Activated CD8-positive, alpha-beta memory T cell treated with anti-CD3 and anti-CD28 coated beads, Interleukin-2, amount 50 U/mL, for 48 hours (primary cell): ENCODE data around the gene LSR.
A peak's percentile ranks its signal among the peaks of the same experiment; 100 is the strongest.

ENCODE experiments used
- DNase-seq: peaks from one replicate; pipeline ENCODE4 v3.0.0-alpha.2; 2020

Gene LSR

GRCh38 chr19:35247526-35248309 is 1.1 kb upstream of the LSR start:
- DNase-seq = peak; percentile 78

GRCh38 chr19:35249146-35249847 is 495 bp downstream of the LSR start:
- DNase-seq = peak; percentile 49

GRCh38 chr19:35249848-35250711 is 1.3 kb downstream of the LSR start:
- peak; percentile 49 for DNase-seq

GRCh38 chr19:35251456-35251855 is 2.7 kb downstream of the LSR start:
- peak; percentile 34 for DNase-seq

GRCh38 chr19:35253316-35254286 is 4.8 kb downstream of the LSR start:
- peak; percentile 44 for DNase-seq

- peak; percentile 28 for DNase-seq
Observed at GRCh38 chr19:35254341-35255297, 5.8 kb downstream of the LSR start.

GRCh38 chr19:35256566-35256965 is 7.8 kb downstream of the LSR start:
- no peak for DNase-seq

- peak; percentile 41 for DNase-seq
Observed at GRCh38 chr19:35257113-35257461, 8.3 kb downstream of the LSR start.

GRCh38 chr19:35260694-35261304 is 12.0 kb downstream of the LSR start:
- DNase-seq = peak; percentile 46

GRCh38 chr19:35261356-35262100 is 12.7 kb downstream of the LSR start:
- peak; percentile 49 for DNase-seq

- peak; percentile 50 for DNase-seq
Observed at GRCh38 chr19:35262101-35262761, 13.4 kb downstream of the LSR start.

- DNase-seq = peak; percentile 50
Observed at GRCh38 chr19:35264268-35265125, 15.7 kb downstream of the LSR start.

- DNase-seq = peak; percentile 55
Observed at GRCh38 chr19:35265126-35265899, 16.5 kb downstream of the LSR start.

- peak; percentile 55 for DNase-seq
Observed at GRCh38 chr19:35265900-35266519, 17.2 kb downstream of the LSR start.

- no peak for DNase-seq
Observed at GRCh38 chr19:35266520-35267352, 17.9 kb downstream of the LSR start.

GRCh38 chr19:35267353-35267817 is 18.6 kb downstream of the LSR start:
- DNase-seq = peak; percentile 77
